DOHH2 (cell line): ENCODE results near the gene NFX1.
A peak's percentile ranks its signal among the peaks of the same experiment; 100 is the strongest.

Experiments
- H3F3A ChIP-seq: fragments of 200-600 bp; sonication (generic), shearing (Covaris generic); 2 replicates; pipeline ENCODE4 v1.6.0; 2016; ENCODE audit warnings: antibody characterized with exemption, mild to moderate bottlenecking; ENCODE audit not compliant: control insufficient read depth, insufficient read depth
- H3K27ac ChIP-seq: fragments of 200-600 bp; sonication (generic); 2 replicates; pipeline ENCODE4 v1.5.1; 2014; ENCODE audit warnings: low read depth, mild to moderate bottlenecking, low read length, moderate library complexity
- H3K27me3 ChIP-seq: fragments of 200-600 bp; sonication (generic); 2 replicates; pipeline ENCODE4 v1.6.1; 2014; ENCODE audit warnings: mild to moderate bottlenecking, low read length, mixed read lengths; ENCODE audit not compliant: control insufficient read depth
- H3K36me3 ChIP-seq: fragments of 200-600 bp; sonication (generic); 2 replicates; pipeline ENCODE4 v1.6.1; 2014; ENCODE audit warnings: mild to moderate bottlenecking, low read length, moderate library complexity, mixed read lengths; ENCODE audit not compliant: control insufficient read depth
- H3K4me1 ChIP-seq: fragments of 200-600 bp; sonication (generic); 2 replicates; pipeline ENCODE4 v1.6.1; 2014; ENCODE audit warnings: mild to moderate bottlenecking, low read length, mixed read lengths; ENCODE audit not compliant: control insufficient read depth
- H3K4me2 ChIP-seq: fragments of 200-600 bp; sonication (generic); 2 replicates; pipeline ENCODE4 v1.6.0; 2014; ENCODE audit warnings: mild to moderate bottlenecking, low read length, moderate library complexity
- H3K4me3 ChIP-seq: fragments of 200-600 bp; sonication (generic); 2 replicates; pipeline ENCODE4 v1.5.1; 2014; ENCODE audit warnings: mild to moderate bottlenecking, low read length, mixed read lengths
- H3K79me2 ChIP-seq: fragments of 200-600 bp; sonication (generic); 2 replicates; pipeline ENCODE4 v1.6.1; 2014; ENCODE audit warnings: mild to moderate bottlenecking, low read length, mixed read lengths; ENCODE audit not compliant: control insufficient read depth
- H3K9me2 ChIP-seq: fragments of 200-600 bp; sonication (generic); replicated peaks from 2 replicates; pipeline ENCODE4 v1.6.1; 2014; ENCODE audit warnings: mild to moderate bottlenecking, low read length, mixed read lengths; ENCODE audit not compliant: control insufficient read depth
- H3K9me3 ChIP-seq: fragments of 200-600 bp; sonication (generic); 2 replicates; pipeline ENCODE4 v1.6.1; 2014; ENCODE audit warnings: antibody characterized with exemption, low read length, mixed read lengths; ENCODE audit not compliant: control insufficient read depth, insufficient read depth
- H4K20me1 ChIP-seq: fragments of 200-600 bp; sonication (generic); 2 replicates; pipeline ENCODE4 v1.6.0; 2014; ENCODE audit warnings: low read depth, mild to moderate bottlenecking, antibody characterized with exemption, low read length, moderate library complexity; ENCODE audit not compliant: control insufficient read depth, insufficient read depth
- CTCF ChIP-seq: fragments of 200-600 bp; sonication (generic); IDR thresholded peaks from one replicate; pipeline ENCODE4 v1.5.1; 2014; ENCODE audit warnings: antibody characterized with exemption, mild to moderate bottlenecking, low read depth, low read length; ENCODE audit not compliant: poor library complexity, severe bottlenecking
- EZH2phosphoT487 ChIP-seq: fragments of 200-600 bp; sonication (generic); IDR thresholded peaks from 2 replicates; pipeline ENCODE4 v1.6.1; 2017; ENCODE audit warnings: borderline replicate concordance, mild to moderate bottlenecking, antibody characterized with exemption, low read length, moderate library complexity, mixed read lengths

NFX1 gene

GRCh38 chr9:33248606-33249005 is 41.7 kb upstream of the NFX1 start:
- no peak overlapping the region for H3K27ac ChIP-seq
- H3K36me3 ChIP-seq, result peaks cover 14% of the 10 kb centered on the region; the same call in 1 of the 2 replicates

GRCh38 chr9:33249087-33249658 is 41.1 kb upstream of the NFX1 start:
- Histone ChIP-seq H3K27me3 (no peaks in the 10 kb centered on the region), H3K79me2 (no peaks in the 10 kb centered on the region), H3K9me3 (no peaks in the 10 kb centered on the region), H3F3A (0 out of 2 replicates have a peak, but pooled peaks cover 6% of the 10 kb centered on the region), H3K4me3 (peak overlapping the region; percentile 14; the same call in 1 of the 2 replicates), H3K27ac (peak overlapping the region; percentile 18; the same call in 1 of the 2 replicates), H3K9me2 (no peaks in the 10 kb centered on the region), H4K20me1 (no peaks in the 10 kb centered on the region), H3K4me1 (peaks cover 22% of the 10 kb centered on the region), H3K36me3 (peaks cover 15% of the 10 kb centered on the region), H3K4me2 (peak overlapping the region; percentile 47)
- TF ChIP-seq CTCF, result no peak

More at GRCh38 chr9:33248606-33249005, 41.7 kb upstream of the NFX1 start:
- no peaks in the 10 kb centered on the region for H4K20me1 ChIP-seq
- TF ChIP-seq CTCF (no peak), EZH2phosphoT487 (no peak)
- H3K9me2 ChIP-seq, result no peaks in the 10 kb centered on the region
- no peaks in the 10 kb centered on the region for H3K27me3 ChIP-seq
- H3K9me3 ChIP-seq, result no peaks in the 10 kb centered on the region
- no peaks in the 10 kb centered on the region for H3K79me2 ChIP-seq
- peaks cover 22% of the 10 kb centered on the region for H3K4me1 ChIP-seq
- H3K4me2 ChIP-seq, result no peak overlapping the region
- 0 out of 2 replicates have a peak, but pooled peaks cover 4% of the 10 kb centered on the region for H3F3A ChIP-seq
- no peak overlapping the region for H3K4me3 ChIP-seq

GRCh38 chr9:33249983-33250382 is 40.3 kb upstream of the NFX1 start:
- H3K4me2 ChIP-seq, result no peak overlapping the region
- no peaks in the 10 kb centered on the region for H3K79me2 ChIP-seq
- H3K4me3 ChIP-seq, result no peak overlapping the region
- H4K20me1 ChIP-seq, result no peaks in the 10 kb centered on the region
- H3K9me2 ChIP-seq, result no peaks in the 10 kb centered on the region
- H3F3A ChIP-seq, result 0 out of 2 replicates have a peak, but pooled peaks cover 6% of the 10 kb centered on the region
- peaks cover 22% of the 10 kb centered on the region for H3K4me1 ChIP-seq
- peaks cover 23% of the 10 kb centered on the region for H3K36me3 ChIP-seq
- no peak for TF ChIP-seq EZH2phosphoT487
- H3K27ac ChIP-seq, result no peak overlapping the region
- no peaks in the 10 kb centered on the region for H3K27me3 ChIP-seq
- no peaks in the 10 kb centered on the region for H3K9me3 ChIP-seq

GRCh38 chr9:33250458-33250995 is 39.8 kb upstream of the NFX1 start:
- H3K4me1 ChIP-seq, result peaks cover 22% of the 10 kb centered on the region
- no peak for TF ChIP-seq EZH2phosphoT487
- TF ChIP-seq CTCF, result no peak

More at GRCh38 chr9:33250458-33250995, 39.8 kb upstream of the NFX1 start:
- Histone ChIP-seq H4K20me1 (no peaks in the 10 kb centered on the region), H3K9me3 (no peaks in the 10 kb centered on the region), H3K27ac (no peak overlapping the region), H3K79me2 (no peaks in the 10 kb centered on the region), H3K27me3 (no peaks in the 10 kb centered on the region), H3F3A (0 out of 2 replicates have a peak, but pooled peaks cover 6% of the 10 kb centered on the region), H3K4me2 (no peak overlapping the region), H3K4me3 (no peak overlapping the region), H3K9me2 (no peaks in the 10 kb centered on the region), H3K36me3 (peaks cover 29% of the 10 kb centered on the region)
